Stimulated activated CD8-positive, alpha-beta memory T cell treated with anti-CD3 and anti-CD28 coated beads, Interleukin-15, amount 100 ng/mL, for 48 hours (primary cell): Measurements from ENCODE around the gene TRIM28.
"Not testable (repeated sequence)": the region's sequence is repeated elsewhere in the genome, so short reads cannot be mapped to it uniquely, and the experiment has no call there.

Experiments used
- DNase-seq, 2 donors: peaks; one replicate each; pipeline ENCODE4 v3.0.0-alpha.2; 2020; ENCODE audit warnings: low read depth in 2 of 2

The TRIM28 gene

GRCh38 chr19:58577581-58577980 is 33.7 kb downstream of the TRIM28 start:
- not testable (repeated sequence) for DNase-seq

DNA sequence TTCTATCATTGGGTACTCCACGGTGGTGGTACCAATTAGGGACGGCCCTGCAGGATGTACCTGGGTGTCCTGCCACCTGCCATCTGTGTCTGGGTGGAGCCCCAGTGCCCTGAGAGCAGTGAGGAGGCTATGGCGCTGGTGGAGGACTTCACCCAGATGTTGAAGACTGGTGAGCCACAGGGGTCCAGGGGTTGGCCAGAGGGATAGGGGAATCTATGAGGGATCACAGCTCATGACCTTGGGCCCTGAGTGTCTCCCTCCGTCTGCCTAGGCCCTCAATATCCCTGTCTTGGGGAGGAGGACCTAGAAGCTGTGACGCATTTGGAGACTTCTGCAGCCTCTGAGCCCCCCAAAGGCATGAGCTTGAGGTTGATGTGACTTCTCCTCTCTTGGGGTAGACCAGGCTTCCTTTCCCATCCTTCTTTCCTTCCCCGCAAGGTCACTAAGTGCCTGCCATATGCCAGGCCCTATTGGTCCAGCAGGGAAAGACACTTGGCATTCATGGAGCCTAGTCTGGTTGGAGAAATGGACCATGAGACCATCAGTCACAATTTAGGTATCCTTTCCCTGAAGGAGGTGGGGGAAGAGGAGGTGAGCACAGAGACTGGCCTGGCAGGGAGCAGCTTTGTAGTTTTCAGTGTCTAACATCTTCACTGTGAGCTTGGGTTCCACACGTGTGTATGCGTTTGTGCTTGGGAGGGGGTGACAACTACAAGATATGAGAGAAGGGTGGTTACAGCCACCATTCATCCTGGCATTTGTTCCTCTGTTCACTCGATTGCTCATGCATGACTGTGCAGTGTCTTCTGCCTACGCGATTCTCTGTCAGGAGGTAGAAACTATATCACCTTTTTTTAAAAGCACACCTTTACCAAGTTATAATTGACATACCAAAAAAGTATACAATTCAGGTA is 34.4 kb downstream of the TRIM28 start:
- no peak for DNase-seq

DNA sequence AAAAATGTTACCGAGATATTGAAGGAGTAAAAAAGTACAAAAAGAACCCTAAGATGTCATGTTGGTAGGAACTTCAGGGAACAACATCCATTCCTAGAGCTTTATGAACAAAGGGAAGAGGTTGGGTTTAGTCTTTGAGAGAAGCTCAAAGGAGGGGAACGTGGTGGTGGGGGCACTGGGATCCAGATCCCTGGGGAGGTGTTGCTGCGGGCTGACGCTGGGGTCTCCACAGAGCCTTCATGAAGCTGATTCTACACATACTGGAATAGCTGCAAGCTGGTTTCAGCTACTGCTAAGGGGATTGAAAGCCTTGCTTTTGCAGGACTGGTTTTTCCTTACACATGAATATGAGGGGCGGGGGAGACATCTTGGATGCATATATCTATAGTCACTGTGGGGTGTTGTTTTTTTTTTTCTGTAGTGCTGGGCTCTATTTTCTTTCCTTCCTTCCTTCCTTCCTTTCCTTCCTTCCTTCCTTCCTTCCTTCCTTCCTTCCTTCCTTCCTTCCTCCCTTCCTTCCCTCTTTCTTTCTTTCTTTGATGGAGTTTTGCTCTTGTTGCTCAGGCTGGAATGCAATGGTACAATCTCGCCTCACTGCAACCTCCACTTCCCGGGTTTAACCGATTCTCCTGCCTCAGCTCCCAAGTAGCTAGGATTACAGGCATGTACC is 35.7 kb downstream of the TRIM28 start:
- DNase-seq = no peak

DNA sequence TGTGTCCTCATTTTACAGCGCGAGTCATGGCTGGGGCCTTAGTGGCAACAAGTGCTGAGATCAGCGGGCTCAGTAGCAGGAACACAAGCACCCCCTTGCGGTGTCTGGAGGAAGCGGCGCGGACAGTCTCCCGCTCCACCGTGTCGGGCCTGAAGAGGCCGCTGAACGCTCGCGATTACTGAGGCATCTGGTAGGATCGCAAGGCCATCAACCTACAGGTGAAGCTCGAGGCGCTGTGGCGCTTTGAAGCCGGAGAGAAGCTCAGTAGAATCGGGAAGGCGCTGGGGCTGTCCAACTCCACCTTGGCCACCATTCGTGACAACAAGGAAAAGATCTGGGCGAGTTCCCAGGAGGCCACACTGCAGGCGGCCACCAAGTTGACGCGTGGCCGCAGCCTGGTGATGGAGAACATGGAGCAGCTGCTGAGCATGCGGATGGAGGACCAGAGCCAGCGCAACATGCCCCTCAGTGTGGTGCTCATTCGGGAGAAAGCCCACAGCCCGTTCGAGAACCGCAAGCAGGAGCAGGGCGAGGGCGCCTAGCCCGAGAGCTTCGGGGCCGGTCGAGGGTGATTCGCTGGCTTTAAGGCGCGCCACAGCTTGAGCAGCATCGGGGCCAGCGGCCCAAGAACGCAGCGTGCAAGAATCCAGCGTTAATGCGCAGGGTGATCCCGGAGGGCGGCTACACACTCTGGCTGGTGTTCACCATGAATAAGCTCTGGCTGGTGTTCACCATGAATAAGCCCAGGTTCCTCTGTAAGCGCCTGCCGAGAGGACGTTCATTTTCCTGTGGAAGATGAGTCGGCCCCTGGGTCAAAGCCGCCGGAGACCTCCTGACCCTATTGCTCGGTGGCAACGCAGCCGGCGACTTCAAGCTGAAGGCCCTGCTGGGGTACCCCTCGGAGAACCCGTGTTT is 37.6 kb downstream of the TRIM28 start:
- DNase-seq = peak; percentile 82

DNA sequence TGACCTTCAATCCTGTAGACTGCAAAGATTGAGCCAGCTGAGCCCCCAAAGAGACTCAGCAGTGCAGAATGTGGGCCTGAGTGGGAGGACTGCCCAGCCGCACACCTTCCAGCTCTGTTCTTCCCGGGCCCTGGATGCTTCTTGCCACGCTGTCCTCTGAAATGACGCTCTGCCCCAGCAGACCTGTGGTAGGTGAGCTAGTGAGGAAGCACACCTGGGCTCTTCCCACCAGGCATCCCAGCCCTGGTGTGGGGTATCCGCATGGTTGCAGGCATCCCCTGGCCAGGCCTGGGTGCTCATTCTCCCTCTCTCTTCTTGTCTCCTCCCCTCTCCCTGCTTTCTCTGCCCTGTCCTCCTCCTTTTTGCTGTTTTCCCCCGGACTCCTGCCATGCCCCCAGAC is 39.1 kb downstream of the TRIM28 start:
- DNase-seq = no peak

GRCh38 chr19:58584498-58585441 is 40.9 kb downstream of the TRIM28 start:
- DNase-seq = no peak

- DNase-seq = no peak
These were observed 41.7 kb downstream of the TRIM28 start for GRCh38 chr19:58585442-58586132.

DNA sequence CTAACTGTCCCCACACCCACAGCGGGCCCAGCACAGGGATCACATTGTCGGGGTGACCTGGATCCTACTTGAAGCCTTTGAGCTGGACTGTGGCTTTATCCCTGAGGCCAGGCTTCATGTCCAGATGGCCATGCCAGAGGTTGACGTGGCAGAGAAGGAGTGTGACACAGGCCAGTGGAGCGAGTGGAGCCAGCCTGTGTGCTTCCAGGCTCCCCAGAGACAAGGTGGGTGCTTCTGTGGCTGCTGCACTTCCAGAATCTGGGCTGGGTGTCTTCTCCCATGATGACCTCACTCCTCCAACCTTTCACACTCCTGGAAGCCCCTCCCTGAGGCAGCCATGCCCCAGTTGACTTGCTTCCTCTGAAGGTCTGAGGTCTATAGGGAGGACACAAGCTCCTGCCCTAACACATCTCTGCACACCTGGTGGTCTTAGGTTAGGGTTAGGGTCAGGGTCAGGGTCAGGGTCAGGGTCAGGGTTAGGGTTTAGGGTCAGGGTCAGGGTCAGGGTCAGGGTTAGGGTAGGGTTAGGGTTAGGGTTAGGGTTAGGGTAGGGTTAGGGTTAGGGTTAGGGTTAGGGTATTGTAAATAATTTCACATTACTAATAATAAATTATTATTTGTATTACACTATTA is 42.4 kb downstream of the TRIM28 start:
- no peak for DNase-seq
